BJ (cell line): ENCODE measurements around the gene PCAT7. TPM values are rescaled to one million over a fixed set of nuclear protein-coding genes. Genes with fewer than 3 reads are reported as not detected.
"Not testable (repeated sequence)": the region's sequence is repeated elsewhere in the genome, so short reads cannot be mapped to it uniquely, and the experiment has no call there.

Experiments used
- CTCF ChIA-PET: fragments of 350-600 bp; formaldehyde crosslinking; extraction: SDS; loops from one replicate; lab custom pipeline; 2021; ENCODE audit warnings: antibody characterized with exemption, inconsistent platforms; lab: Yijun Ruan, JAX
- POLR2A ChIA-PET: fragments of 300-600 bp; sonication (Branson Sonifier 250); formaldehyde crosslinking; extraction: SDS; loops from one replicate; lab custom pipeline; 2021; ENCODE audit warnings: antibody characterized with exemption; lab: Charles Lee
- DNase-seq: peaks from one replicate; pipeline ENCODE4 v3.0.0-alpha.2; 2011; ENCODE audit warnings: low read depth
- H3K27me3 ChIP-seq: 2 replicates; pipeline ENCODE4 v1.6.0; 2011; ENCODE audit warnings: low read length; ENCODE audit not compliant: control insufficient read depth, insufficient read depth
- H3K36me3 ChIP-seq: 2 replicates; pipeline ENCODE4 v1.5.1; 2011; ENCODE audit warnings: low read length; ENCODE audit not compliant: control insufficient read depth, insufficient read depth
- H3K4me3 ChIP-seq: 2 replicates; pipeline ENCODE4 v1.5.1; 2011; ENCODE audit warnings: low read depth, mild to moderate bottlenecking, control low read depth, low read length
- CTCF ChIP-seq: IDR thresholded peaks from 2 replicates; pipeline ENCODE4 v1.5.1; 2011; ENCODE audit warnings: low read depth, mild to moderate bottlenecking, control low read depth, inconsistent platforms, low read length, moderate library complexity; ENCODE audit not compliant: insufficient read depth
- polyA plus RNA-seq: library from polyadenylated mRNA; depleted of rRNA; stranded (reverse); fragments of >200 nt; gene quantifications from 2 replicates; pipeline ENCODE4 v1.2.3, GENCODE V29; 2011

The PCAT7 gene
- polyA plus RNA-seq, 1 experiment: 0.04 TPM

- CTCF ChIA-PET: no interaction called here
- Histone ChIP-seq H3K4me3 (no peak overlapping the region), H3K27me3 (no peaks in the 10 kb centered on the region), H3K36me3 (no peaks in the 10 kb centered on the region)
- POLR2A ChIA-PET: no interaction called here
- no peak for TF ChIP-seq CTCF
- no peak for DNase-seq
Measured at GRCh38 chr9:94528886-94529285, 26.0 kb upstream of the PCAT7 start.

- ChIA-PET CTCF (no interaction called here), POLR2A (no interaction called here)
- no peak for TF ChIP-seq CTCF
- Histone ChIP-seq H3K27me3 (no peaks in the 10 kb centered on the region), H3K4me3 (no peak overlapping the region), H3K36me3 (no peaks in the 10 kb centered on the region)
- no peak for DNase-seq
Measured at GRCh38 chr9:94533155-94533554, 21.7 kb upstream of the PCAT7 start.

- CTCF ChIA-PET: no interaction called here
- Histone ChIP-seq H3K27me3 (no peaks in the 10 kb centered on the region), H3K36me3 (no peaks in the 10 kb centered on the region), H3K4me3 (no peak overlapping the region)
- TF ChIP-seq CTCF: no peak
- no peak for DNase-seq
- POLR2A ChIA-PET: no interaction called here
Measured at GRCh38 chr9:94533601-94534000, 21.3 kb upstream of the PCAT7 start.

DNA sequence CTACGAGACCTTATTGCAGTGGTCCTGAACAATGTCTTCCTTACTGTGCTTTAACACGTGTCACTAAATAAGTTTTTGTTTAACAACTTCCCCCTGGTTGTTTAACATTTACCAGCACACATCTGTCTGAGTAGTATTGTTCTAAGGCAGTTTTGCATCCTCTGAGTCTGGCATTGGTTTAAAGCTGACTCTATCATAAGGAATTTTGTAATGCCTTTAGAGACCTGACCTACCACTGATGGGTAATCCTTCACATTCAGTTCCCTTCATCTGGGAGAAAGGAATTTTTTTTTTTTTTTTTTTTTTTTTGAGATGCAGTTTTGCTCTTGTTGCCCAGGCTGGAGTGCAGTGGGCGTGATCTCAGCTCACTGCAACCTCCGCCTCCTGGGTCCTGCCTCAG is 20.0 kb upstream of the PCAT7 start:
- no peak for DNase-seq

GRCh38 chr9:94538908-94539307 is 16.0 kb upstream of the PCAT7 start:
- Histone ChIP-seq H3K36me3 (no peaks in the 10 kb centered on the region), H3K4me3 (no peak overlapping the region), H3K27me3 (no peaks in the 10 kb centered on the region)
- CTCF ChIA-PET: interaction anchor here (0.8 kb wide), 1 partner anchor 526 kb away, joined by 3 read pairs; no protein-coding TSS in a partner anchor
- no peak for TF ChIP-seq CTCF
- DNase-seq: no peak
- POLR2A ChIA-PET: no interaction called here

More for the DNA sequence above, 20.0 kb upstream of the PCAT7 start:
- POLR2A ChIA-PET: no interaction called here
- no peaks in the 10 kb centered on the region for H3K36me3 ChIP-seq
- H3K4me3 ChIP-seq: no peak overlapping the region
- CTCF ChIA-PET: no interaction called here
- no peak for TF ChIP-seq CTCF
- H3K27me3 ChIP-seq: no peaks in the 10 kb centered on the region

- POLR2A ChIA-PET, H3K36me3 ChIP-seq, H3K4me3 ChIP-seq, DNase-seq, CTCF ChIA-PET, H3K27me3 ChIP-seq: not testable (repeated sequence)
Measured at GRCh38 chr9:94544335-94544734, 10.5 kb upstream of the PCAT7 start.
